OCI-LY3 (cell line): ENCODE results near the gene FAM20B.
"Not testable (repeated sequence)": the region's sequence is repeated elsewhere in the genome, so short reads cannot be mapped to it uniquely, and the experiment has no call there.

ENCODE experiments used
- H2AFZ ChIP-seq: fragments of 200-600, 300-600 bp; shearing (Covaris generic); 2 replicates; pipeline ENCODE4 v1.6.0; 2014; ENCODE audit warnings: antibody characterized with exemption, low read depth, low read length
- H3K27ac ChIP-seq: fragments of 200-600, 300-600 bp; sonication (generic); 2 replicates; pipeline ENCODE4 v1.5.1; 2014; ENCODE audit warnings: mild to moderate bottlenecking, low read length, moderate library complexity, mixed read lengths
- H3K27me3 ChIP-seq: fragments of 200-600, 300-600 bp; sonication (generic); 2 replicates; pipeline ENCODE4 v1.6.1; 2014; ENCODE audit warnings: low read depth, low read length, mixed read lengths
- H3K36me3 ChIP-seq: fragments of 200-600, 300-600 bp; sonication (generic); replicated peaks from 2 replicates; pipeline ENCODE3; 2014; ENCODE audit warnings: low read depth, low read length, mixed read lengths
- H3K4me1 ChIP-seq: fragments of 300-600, 200-600 bp; sonication (generic); 2 replicates; pipeline ENCODE4 v1.6.1; 2014; ENCODE audit warnings: low read length, mixed read lengths
- H3K4me2 ChIP-seq: fragments of 200-600, 300-600 bp; sonication (generic); 2 replicates; pipeline ENCODE4 v1.6.1; 2014; ENCODE audit warnings: low read length, mixed read lengths
- H3K4me3 ChIP-seq: fragments of 300-600, 200-600 bp; sonication (generic); 2 replicates; pipeline ENCODE4 v1.5.1; 2014; ENCODE audit warnings: antibody characterized with exemption, mild to moderate bottlenecking, low read length, moderate library complexity
- H3K79me2 ChIP-seq: fragments of 300-600, 200-600 bp; shearing (Covaris generic); 2 replicates; pipeline ENCODE4 v1.6.1; 2014; ENCODE audit warnings: mild to moderate bottlenecking, low read length, mixed read lengths
- H3K9ac ChIP-seq: fragments of 300-600, 200-600 bp; shearing (Covaris generic); 2 replicates; pipeline ENCODE4 v1.6.0; 2014; ENCODE audit warnings: mild to moderate bottlenecking, low read length, moderate library complexity
- H3K9me3 ChIP-seq: fragments of 200-600, 300-600 bp; shearing (Covaris generic); 2 replicates; pipeline ENCODE4 v1.6.1; 2014; ENCODE audit warnings: low read length, mixed read lengths; ENCODE audit not compliant: insufficient read depth
- H4K20me1 ChIP-seq: fragments of 200-600, 300-600 bp; sonication (generic); 2 replicates; pipeline ENCODE4 v1.6.1; 2016; ENCODE audit warnings: low read length, mixed read lengths; ENCODE audit not compliant: insufficient read depth
- CTCF ChIP-seq: fragments of 200-600, 300-600 bp; sonication (generic); IDR thresholded peaks from 2 replicates; pipeline ENCODE4 v1.5.1; 2014; ENCODE audit warnings: antibody characterized with exemption, low read length, low read depth
- EZH2phosphoT487 ChIP-seq: fragments of 200-600 bp; shearing (Covaris generic); IDR thresholded peaks from 2 replicates; pipeline ENCODE4 v1.6.1; 2018; ENCODE audit warnings: antibody characterized with exemption, mixed run types, low read depth

FAM20B gene

GRCh38 chr1:179025125-179025974 is at the start of gene FAM20B:
TSS of gene FAM20B (plus strand) at chr1:179025894. CDS start at chr1:179043848, 17,954 bp downstream.
- Histone ChIP-seq H3K4me1 (peaks cover 32% of the 10 kb centered on the region), H3K9me3 (no peaks in the 10 kb centered on the region), H3K27ac (peak within 1 kb of the TSS; percentile 83), H3K4me2 (peak within 1 kb of the TSS; percentile 88), H3K4me3 (peak within 1 kb of the TSS; percentile 92), H3K79me2 (peaks cover 41% of the 10 kb centered on the region), H4K20me1 (0 out of 2 replicates have a peak, but pooled peaks cover 8% of the 10 kb centered on the region), H2AFZ (peak within 1 kb of the TSS; percentile 96), H3K36me3 (no peaks in the 10 kb centered on the region), H3K27me3 (peaks cover 32% of the 10 kb centered on the region), H3K9ac (peak within 1 kb of the TSS; percentile 98)
- TF ChIP-seq CTCF (no peak), EZH2phosphoT487 (no peak)

- Histone ChIP-seq H3K27me3 (no peaks in the 10 kb centered on the region), H3K9ac (no peak overlapping the region), H3K36me3 (no peaks in the 10 kb centered on the region), H3K27ac (no peak overlapping the region), H3K4me1 (peaks cover 5% of the 10 kb centered on the region), H3K79me2 (no peaks in the 10 kb centered on the region), H3K4me2 (no peak overlapping the region), H2AFZ (no peak overlapping the region), H3K4me3 (no peak overlapping the region), H3K9me3 (no peaks in the 10 kb centered on the region), H4K20me1 (no peaks in the 10 kb centered on the region)
- TF ChIP-seq EZH2phosphoT487 = no peak
- TF ChIP-seq CTCF = no peak
Observed at GRCh38 chr1:178976541-178976940, 49.2 kb upstream of the FAM20B start.

GRCh38 chr1:178986204-178986603 is 39.5 kb upstream of the FAM20B start:
- Histone ChIP-seq H3K27ac (no peak overlapping the region), H3K9ac (no peak overlapping the region), H2AFZ (no peak overlapping the region), H3K4me3 (no peak overlapping the region), H3K79me2 (no peaks in the 10 kb centered on the region), H4K20me1 (no peaks in the 10 kb centered on the region), H3K36me3 (no peaks in the 10 kb centered on the region), H3K9me3 (no peaks in the 10 kb centered on the region), H3K27me3 (no peaks in the 10 kb centered on the region), H3K4me2 (no peak overlapping the region), H3K4me1 (no peaks in the 10 kb centered on the region)
- TF ChIP-seq EZH2phosphoT487 = no peak
- TF ChIP-seq CTCF = no peak

- not testable (repeated sequence) for H3K4me3 ChIP-seq, H3K9me3 ChIP-seq, H3K4me2 ChIP-seq, H3K27ac ChIP-seq, H3K9ac ChIP-seq, H3K4me1 ChIP-seq, H2AFZ ChIP-seq, H3K79me2 ChIP-seq, H3K36me3 ChIP-seq, H4K20me1 ChIP-seq, H3K27me3 ChIP-seq
Observed at GRCh38 chr1:178988198-178988597, 37.5 kb upstream of the FAM20B start.
